Measurements from ENCODE around the gene BUD23. TPM values are rescaled to one million over a fixed set of nuclear protein-coding genes. Genes with fewer than 3 reads are reported as not detected.
A peak's percentile ranks its signal among the peaks of the same experiment; 100 is the strongest.
"Not testable (repeated sequence)": the region's sequence is repeated elsewhere in the genome, so short reads cannot be mapped to it uniquely, and the experiment has no call there.

Gene BUD23
- polyA plus RNA-seq, 1 donor, result 76.7 TPM

DNA sequence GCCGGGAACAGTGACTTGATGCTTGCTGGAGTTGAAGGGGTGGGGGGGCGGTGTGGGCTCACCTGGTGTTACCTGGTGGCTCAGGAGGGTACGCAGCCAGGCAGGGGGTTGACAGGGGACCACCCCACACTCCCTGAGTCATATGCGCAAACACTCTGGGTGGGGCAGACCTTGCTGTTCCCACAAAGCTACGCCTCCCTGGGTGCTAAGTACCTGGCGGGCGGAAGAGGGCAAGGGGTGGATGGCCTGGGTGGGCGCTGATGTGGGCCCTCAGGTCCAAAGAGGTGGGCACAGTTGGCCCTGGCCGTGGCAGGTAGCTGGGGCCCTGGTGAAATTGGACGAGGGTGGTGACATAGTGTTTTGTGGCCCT lies 22.1 kb downstream of the BUD23 start:
- Histone ChIP-seq H3K9me3 (ENCODE audit: control insufficient read depth, low read depth, low read length) (no peaks in the 10 kb centered on the region), H3K36me3 (ENCODE audit: control insufficient read depth, insufficient read depth, low read length) (peaks cover 52% of the 10 kb centered on the region), H3K27ac (ENCODE audit: low read length) (no peak overlapping the region), H3K27me3 (ENCODE audit: control insufficient read depth, insufficient read depth, low read length) (no peaks in the 10 kb centered on the region), H3K4me3 (ENCODE audit: low read length) (no peak overlapping the region), H3K4me1 (ENCODE audit: control insufficient read depth, insufficient read depth, low read length) (peaks cover 31% of the 10 kb centered on the region)
- WGBS (ENCODE audit: insufficient coverage, low lambda C conversion rate), result no CpG with 5 or more reads among the region's 10 CpGs
- DNase-seq, result no peak

DNA sequence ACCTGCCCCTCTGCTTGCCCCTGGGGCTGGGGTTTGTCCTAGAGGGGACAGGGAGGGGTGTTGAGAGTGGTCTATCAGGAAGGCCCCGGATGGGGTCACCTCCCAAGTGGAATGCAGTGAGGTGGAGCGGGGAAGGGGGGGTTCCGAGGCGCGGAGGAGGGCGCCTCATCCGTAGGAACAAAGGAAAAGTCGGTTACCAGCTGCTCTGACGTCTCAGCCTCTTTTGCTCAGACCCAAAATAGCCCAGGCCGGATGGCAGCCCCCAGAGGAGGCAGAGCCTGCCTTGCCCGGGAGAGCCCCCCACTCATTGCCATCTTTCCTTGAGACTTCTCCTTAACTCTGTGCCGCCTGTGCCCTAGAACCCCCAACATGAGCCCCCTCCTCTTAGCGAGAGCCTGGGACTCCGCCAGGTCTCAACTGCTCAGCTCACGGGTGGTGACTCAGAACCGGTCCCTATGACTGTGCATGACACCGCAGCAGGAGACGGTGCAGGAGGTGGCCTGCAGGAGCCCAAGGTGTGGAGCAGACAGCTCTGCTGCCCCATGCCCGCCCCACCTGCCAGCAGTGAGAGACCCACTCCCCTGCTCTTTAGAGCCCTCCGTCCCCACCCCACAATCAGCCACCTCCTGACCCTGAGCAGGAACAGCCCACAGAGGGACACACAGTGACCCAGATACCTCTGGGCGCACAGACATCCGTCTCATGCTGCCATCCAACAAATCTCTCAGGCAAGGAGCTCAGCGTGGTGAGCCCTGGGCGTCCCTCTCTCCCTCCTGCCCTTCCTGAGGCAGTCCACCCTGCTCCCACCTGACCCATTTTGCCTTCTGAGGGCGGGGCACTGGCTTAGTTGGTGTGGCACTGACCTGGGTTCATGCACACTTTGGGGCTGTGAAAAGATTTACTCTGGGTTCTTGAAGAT lies 23.0 kb downstream of the BUD23 start:
- Histone ChIP-seq H3K36me3 (ENCODE audit: control insufficient read depth, insufficient read depth, low read length) (peaks cover 47% of the 10 kb centered on the region), H3K9me3 (ENCODE audit: control insufficient read depth, low read depth, low read length) (no peaks in the 10 kb centered on the region), H3K4me1 (ENCODE audit: control insufficient read depth, insufficient read depth, low read length) (peaks cover 31% of the 10 kb centered on the region), H3K4me3 (ENCODE audit: low read length) (no peak overlapping the region), H3K27me3 (ENCODE audit: control insufficient read depth, insufficient read depth, low read length) (no peaks in the 10 kb centered on the region), H3K27ac (ENCODE audit: low read length) (no peak overlapping the region)
- DNase-seq, result no peak
- no CpG with 5 or more reads among the region's 25 CpGs for WGBS (ENCODE audit: insufficient coverage, low lambda C conversion rate)

DNA sequence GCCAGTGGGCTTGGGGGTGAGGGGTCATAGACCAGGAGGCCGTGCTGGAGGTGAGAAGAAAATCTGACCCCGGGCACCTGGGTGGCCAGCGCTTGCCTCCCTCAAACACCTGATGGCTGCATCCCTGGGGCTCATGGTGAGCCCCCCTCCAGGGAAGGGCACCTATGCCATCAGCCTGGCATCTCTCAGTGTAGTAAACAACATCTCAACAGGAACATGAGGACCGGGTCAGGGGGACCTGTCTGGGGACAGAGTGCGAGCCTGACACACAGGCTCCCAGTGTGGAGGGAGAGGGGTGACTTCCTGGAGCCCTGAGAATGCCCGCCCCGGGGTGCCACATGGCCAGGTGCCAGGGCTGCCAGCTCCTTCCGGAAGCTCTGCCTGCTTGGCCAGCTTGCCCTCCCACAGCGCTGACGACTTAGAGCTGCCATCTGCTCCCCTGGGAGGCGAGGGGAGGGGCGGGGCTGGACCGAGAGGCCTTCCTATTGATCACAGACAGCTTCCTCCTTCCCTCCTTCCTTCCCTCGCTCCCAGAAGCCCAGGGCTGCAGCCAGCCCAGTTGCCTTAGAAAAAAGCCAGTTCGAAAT lies 23.7 kb downstream of the BUD23 start:
- WGBS (ENCODE audit: insufficient coverage, low lambda C conversion rate), result no CpG with 5 or more reads among the region's 15 CpGs
- H3K9me3 ChIP-seq (ENCODE audit: control insufficient read depth, low read depth, low read length), result no peaks in the 10 kb centered on the region
- peaks cover 25% of the 10 kb centered on the region for H3K4me1 ChIP-seq (ENCODE audit: control insufficient read depth, insufficient read depth, low read length)
- H3K4me3 ChIP-seq (ENCODE audit: low read length), result no peak overlapping the region
- H3K27ac ChIP-seq (ENCODE audit: low read length), result no peak overlapping the region
- peak in 1 of 2 donors; percentile 50 for DNase-seq
- H3K27me3 ChIP-seq (ENCODE audit: control insufficient read depth, insufficient read depth, low read length), result no peaks in the 10 kb centered on the region
- H3K36me3 ChIP-seq (ENCODE audit: control insufficient read depth, insufficient read depth, low read length), result peaks cover 43% of the 10 kb centered on the region

DNA sequence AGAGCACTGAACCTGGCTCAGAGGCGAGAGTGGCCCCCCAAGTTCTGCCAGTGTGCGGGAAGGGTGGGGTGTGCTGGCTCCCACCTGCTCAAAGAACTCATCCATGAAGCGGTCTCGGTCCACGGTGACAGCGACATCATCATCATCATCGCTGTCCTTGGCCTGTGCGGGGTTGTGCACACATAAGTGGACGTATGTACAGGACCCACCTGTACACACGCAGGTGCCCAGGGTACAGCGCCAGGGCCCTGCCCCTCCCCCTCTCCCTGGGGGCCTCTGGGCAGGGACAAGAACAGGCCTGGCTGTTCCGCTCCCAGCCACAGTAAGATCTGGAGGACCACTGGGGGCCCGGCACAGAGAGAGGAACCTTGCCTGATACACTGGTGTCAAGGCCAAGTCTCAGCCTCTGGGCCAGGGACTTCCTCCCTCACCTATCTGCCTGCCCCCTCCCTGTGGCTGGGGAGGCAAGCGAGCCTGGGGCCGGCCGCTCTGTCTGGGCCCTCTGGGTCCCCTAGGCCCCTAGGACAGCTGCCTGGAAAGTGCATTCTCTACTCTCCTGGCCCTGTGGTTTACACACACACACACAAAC lies 25.7 kb downstream of the BUD23 start:
- H3K4me1 ChIP-seq (ENCODE audit: control insufficient read depth, insufficient read depth, low read length), result peaks cover 10% of the 10 kb centered on the region
- H3K36me3 ChIP-seq (ENCODE audit: control insufficient read depth, insufficient read depth, low read length), result peaks cover 33% of the 10 kb centered on the region
- H3K4me3 ChIP-seq (ENCODE audit: low read length), result no peak overlapping the region
- DNase-seq, result no peak
- no peaks in the 10 kb centered on the region for H3K27me3 ChIP-seq (ENCODE audit: control insufficient read depth, insufficient read depth, low read length)
- H3K9me3 ChIP-seq (ENCODE audit: control insufficient read depth, low read depth, low read length), result no peaks in the 10 kb centered on the region
- no peak overlapping the region for H3K27ac ChIP-seq (ENCODE audit: low read length)
- WGBS (ENCODE audit: insufficient coverage, low lambda C conversion rate), result no CpG with 5 or more reads among the region's 16 CpGs

DNA sequence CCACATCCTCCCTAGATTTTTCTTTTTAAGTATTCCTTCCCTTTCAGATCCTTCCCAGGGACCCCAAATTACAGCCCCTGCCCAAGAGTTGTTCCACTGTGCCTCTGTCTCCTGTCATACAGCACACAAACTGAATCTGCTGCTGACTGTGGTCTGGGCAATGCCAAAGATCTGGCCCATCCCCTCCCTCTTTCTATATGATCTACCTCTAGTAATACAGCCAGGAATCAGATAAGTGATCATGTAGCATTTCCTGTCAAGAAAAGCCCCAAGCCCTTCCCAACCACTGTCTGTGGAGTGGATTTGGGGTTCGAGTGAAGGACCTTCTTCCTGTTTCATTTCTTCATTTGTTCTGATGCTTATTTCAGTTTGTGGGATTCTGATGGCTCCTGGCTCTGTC lies 29.4 kb downstream of the BUD23 start:
- WGBS (ENCODE audit: insufficient coverage, low lambda C conversion rate), result no CpG with 5 or more reads among the region's 1 CpG
- no peak overlapping the region for H3K4me3 ChIP-seq (ENCODE audit: low read length)
- H3K27ac ChIP-seq (ENCODE audit: low read length), result no peak overlapping the region
- no peaks in the 10 kb centered on the region for H3K9me3 ChIP-seq (ENCODE audit: control insufficient read depth, low read depth, low read length)
- peaks cover 27% of the 10 kb centered on the region for H3K4me1 ChIP-seq (ENCODE audit: control insufficient read depth, insufficient read depth, low read length)
- peaks cover 11% of the 10 kb centered on the region for H3K36me3 ChIP-seq (ENCODE audit: control insufficient read depth, insufficient read depth, low read length)
- no peak for DNase-seq
- H3K27me3 ChIP-seq (ENCODE audit: control insufficient read depth, insufficient read depth, low read length), result no peaks in the 10 kb centered on the region

DNA sequence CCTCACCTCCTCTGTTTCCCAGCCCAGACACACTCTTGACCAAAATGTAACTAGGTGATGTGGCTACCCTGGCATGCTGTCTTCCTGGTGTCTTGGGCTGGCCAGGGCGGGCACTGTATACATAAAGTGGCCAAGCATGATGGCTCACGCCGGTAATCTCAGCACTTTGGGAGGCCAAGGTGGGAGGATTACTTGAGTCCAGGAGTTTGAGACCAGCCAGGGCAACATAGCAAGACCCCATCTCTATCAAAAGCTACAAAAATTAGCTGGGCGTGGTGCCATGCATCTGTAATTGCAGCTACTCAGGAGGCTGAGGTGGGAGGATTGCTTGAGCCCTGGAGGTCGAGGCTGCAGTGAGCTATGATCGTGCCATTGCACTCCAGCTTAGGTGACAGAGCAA lies 29.9 kb downstream of the BUD23 start:
- WGBS (ENCODE audit: insufficient coverage, low lambda C conversion rate), result no CpG with 5 or more reads among the region's 6 CpGs
- DNase-seq, result not testable (repeated sequence)

DNA sequence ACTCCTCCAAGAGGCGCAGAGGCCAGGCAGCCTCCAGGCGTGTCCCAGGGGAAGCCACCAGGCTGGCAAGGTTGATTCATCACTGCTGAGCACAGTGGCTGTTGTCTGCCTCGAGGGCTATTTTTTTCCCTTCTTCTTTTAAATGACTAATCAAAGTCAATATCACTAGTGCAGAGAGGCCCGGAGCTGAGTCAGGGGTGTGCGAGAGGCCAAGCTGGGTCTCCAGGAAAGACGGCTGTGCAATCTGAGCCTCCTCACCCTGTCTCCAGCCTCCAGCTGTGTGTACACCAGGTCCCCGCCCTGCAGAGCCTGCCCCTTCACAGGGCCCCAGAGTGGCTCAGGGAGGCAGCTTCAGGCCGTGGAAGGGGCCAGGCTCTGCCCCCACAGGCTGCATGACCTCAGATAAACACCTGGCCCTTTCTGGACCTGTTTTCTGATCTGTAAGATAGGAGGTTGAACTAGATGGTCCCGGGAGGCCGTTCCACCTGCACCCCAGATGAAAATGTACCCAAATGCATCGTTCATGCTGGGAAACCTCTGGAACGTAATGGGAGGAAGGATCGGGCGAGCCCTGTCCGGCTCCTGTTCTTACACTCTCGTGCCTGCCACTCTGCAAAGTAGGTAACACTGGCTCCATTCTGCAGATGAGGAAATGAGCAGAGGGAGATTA lies 32.4 kb downstream of the BUD23 start:
- H3K27me3 ChIP-seq (ENCODE audit: control insufficient read depth, insufficient read depth, low read length), result no peaks in the 10 kb centered on the region

More for the DNA sequence above, 29.9 kb downstream of the BUD23 start:
- Histone ChIP-seq H3K4me1 (ENCODE audit: control insufficient read depth, insufficient read depth, low read length) (peaks cover 31% of the 10 kb centered on the region), H3K36me3 (ENCODE audit: control insufficient read depth, insufficient read depth, low read length) (peaks cover 10% of the 10 kb centered on the region)
- not testable (repeated sequence) for H3K9me3 ChIP-seq (ENCODE audit: control insufficient read depth, low read depth, low read length); H3K4me3 ChIP-seq (ENCODE audit: low read length); H3K27ac ChIP-seq (ENCODE audit: low read length); H3K27me3 ChIP-seq (ENCODE audit: control insufficient read depth, insufficient read depth, low read length)

DNA sequence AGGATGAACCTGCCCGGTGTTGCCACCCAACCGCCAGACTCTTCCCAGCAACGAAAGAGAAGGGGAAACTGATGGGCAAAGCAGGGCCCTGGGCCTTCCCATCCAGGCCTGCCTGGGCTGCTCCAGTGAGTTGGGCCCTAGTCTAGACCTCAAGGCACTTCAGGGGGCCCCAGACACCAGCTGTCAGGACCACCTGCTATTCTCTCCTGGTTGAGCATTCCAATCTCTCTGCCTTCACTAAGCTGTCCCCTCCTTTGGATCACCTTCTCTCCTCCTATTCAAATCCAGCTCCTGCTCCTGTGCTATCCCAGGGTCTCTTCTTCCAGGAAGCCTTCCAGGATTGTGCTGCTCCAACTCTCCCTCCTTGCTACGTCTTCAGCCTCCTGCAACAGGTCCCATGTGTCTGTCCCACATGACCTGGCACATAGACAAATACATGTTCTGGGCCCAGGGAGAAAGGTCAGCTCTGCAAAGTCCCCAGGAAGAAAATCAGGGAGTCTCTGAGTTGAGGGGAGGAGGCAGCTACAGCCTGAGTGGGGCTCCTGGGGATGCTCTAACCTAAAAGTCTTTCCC lies 33.0 kb downstream of the BUD23 start:
- Histone ChIP-seq H3K27me3 (ENCODE audit: control insufficient read depth, insufficient read depth, low read length) (no peaks in the 10 kb centered on the region), H3K36me3 (ENCODE audit: control insufficient read depth, insufficient read depth, low read length) (no peaks in the 10 kb centered on the region), H3K4me1 (ENCODE audit: control insufficient read depth, insufficient read depth, low read length) (peaks cover 37% of the 10 kb centered on the region), H3K9me3 (ENCODE audit: control insufficient read depth, low read depth, low read length) (no peaks in the 10 kb centered on the region), H3K4me3 (ENCODE audit: low read length) (no peak overlapping the region), H3K27ac (ENCODE audit: low read length) (peak overlapping the region; percentile 92)
- DNase-seq, result no peak
- no CpG with 5 or more reads among the region's 4 CpGs for WGBS (ENCODE audit: insufficient coverage, low lambda C conversion rate)

More for the DNA sequence above, 32.4 kb downstream of the BUD23 start:
- Histone ChIP-seq H3K9me3 (ENCODE audit: control insufficient read depth, low read depth, low read length) (no peaks in the 10 kb centered on the region), H3K4me3 (ENCODE audit: low read length) (no peak overlapping the region), H3K36me3 (ENCODE audit: control insufficient read depth, insufficient read depth, low read length) (no peaks in the 10 kb centered on the region), H3K4me1 (ENCODE audit: control insufficient read depth, insufficient read depth, low read length) (peaks cover 37% of the 10 kb centered on the region), H3K27ac (ENCODE audit: low read length) (peak overlapping the region; percentile 92)
- peak; percentile 97 to 98 for DNase-seq
- WGBS (ENCODE audit: insufficient coverage, low lambda C conversion rate), result no CpG with 5 or more reads among the region's 16 CpGs

DNA sequence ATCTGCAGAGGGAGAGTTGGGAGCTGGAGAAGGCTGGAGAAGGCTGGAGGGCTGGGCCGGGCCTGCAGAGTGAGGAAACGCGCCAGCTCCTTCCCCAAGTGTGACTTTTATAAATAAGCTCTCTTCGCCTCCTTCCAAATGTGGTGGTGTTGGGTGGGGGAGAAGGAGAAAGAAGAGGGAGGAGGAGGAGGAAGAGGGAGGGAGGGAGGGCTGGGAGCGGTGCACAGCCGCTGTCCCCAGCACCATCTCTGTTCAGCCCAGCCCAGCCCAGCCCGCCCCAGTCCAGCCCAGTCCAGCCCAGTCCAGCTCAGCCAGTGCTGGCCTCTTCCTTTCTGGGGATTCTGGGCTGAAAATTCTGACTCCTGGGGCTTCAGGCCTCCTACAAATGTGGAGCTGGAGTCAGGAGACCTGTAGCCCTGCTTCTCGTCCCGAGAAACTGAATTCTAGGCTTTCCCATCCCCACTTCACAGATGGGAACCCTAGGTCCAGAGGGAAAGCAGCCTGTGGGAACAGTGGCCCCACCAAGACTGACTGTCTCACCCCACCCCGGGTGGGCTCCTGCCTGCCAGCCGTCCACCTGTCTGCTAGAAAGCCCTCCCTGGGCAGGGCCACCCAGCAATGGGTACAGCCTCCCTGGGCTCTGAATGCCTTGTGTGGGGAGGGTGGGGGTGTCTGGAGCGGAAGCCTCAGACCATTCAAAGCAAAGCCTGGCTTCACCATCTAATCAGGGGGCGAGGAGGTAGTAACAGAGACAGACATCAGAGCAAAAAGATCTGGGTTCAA lies 33.8 kb downstream of the BUD23 start:
- H3K9me3 ChIP-seq (ENCODE audit: control insufficient read depth, low read depth, low read length), result no peaks in the 10 kb centered on the region
- no peak for DNase-seq
- H3K27ac ChIP-seq (ENCODE audit: low read length), result peak overlapping the region; percentile 33
- H3K27me3 ChIP-seq (ENCODE audit: control insufficient read depth, insufficient read depth, low read length), result no peaks in the 10 kb centered on the region
- H3K4me1 ChIP-seq (ENCODE audit: control insufficient read depth, insufficient read depth, low read length), result peaks cover 37% of the 10 kb centered on the region
- H3K36me3 ChIP-seq (ENCODE audit: control insufficient read depth, insufficient read depth, low read length), result no peaks in the 10 kb centered on the region
- WGBS (ENCODE audit: insufficient coverage, low lambda C conversion rate), result no CpG with 5 or more reads among the region's 13 CpGs
- H3K4me3 ChIP-seq (ENCODE audit: low read length), result no peak overlapping the region

All from large intestine (tissue), 3 donors.